B cell (primary cell): Measurements from ENCODE around the gene SKAP1. TPM values are rescaled to one million over a fixed set of nuclear protein-coding genes. Genes with fewer than 3 reads are reported as not detected.

ENCODE experiments used
- ATAC-seq: fragments of 200-7000 bp; cut with Tn5 transposase; one replicate; pipeline ENCODE4 v1.10.0; 2021; ENCODE audit warnings: low read depth, mild to moderate bottlenecking, moderate number of reproducible peaks, moderate library complexity
- CTCF ChIA-PET: fragments of 350-600 bp; sonication (Branson Sonifier 250); formaldehyde crosslinking; loops from one replicate; lab custom pipeline; 2021; ENCODE audit warnings: antibody characterized with exemption, inconsistent platforms; lab: Charles Lee
- POLR2A ChIA-PET: fragments of 350-600 bp; sonication (Branson Sonifier 250); formaldehyde crosslinking; loops from one replicate; lab custom pipeline; 2021; ENCODE audit warnings: antibody characterized with exemption; lab: Charles Lee
- DNase-seq: peaks from one replicate; pipeline ENCODE4 v3.0.0; 2013
- H2AFZ ChIP-seq: 2 replicates; pipeline ENCODE4 v1.6.1; 2012; ENCODE audit warnings: mild to moderate bottlenecking, low read depth, low read length; ENCODE audit not compliant: insufficient read depth, poor library complexity, severe bottlenecking
- H3K27ac ChIP-seq, 2 donors: 1 replicate in 1 of 2; 2 replicates in 1 of 2; pipeline ENCODE4 v1.5.1; 2012 to 2013; ENCODE audit warnings: low read length in 2 of 2, mild to moderate bottlenecking in 2 of 2, moderate library complexity in 1 of 2
- H3K27me3 ChIP-seq, 4 experiments: fragments of 200-600 bp in 1 of 4; sonication (generic) in 1 of 4; replicated peaks in 1 of 4; 1 replicate in 2 of 4; 2 replicates in 2 of 4; pipeline versions ENCODE4 v1.6.1 to v1.7.0; 2013 to 2016; ENCODE audit warnings: low read length in 3 of 4, mild to moderate bottlenecking in 2 of 4, mixed read lengths in 1 of 4, moderate library complexity in 1 of 4; ENCODE audit not compliant: insufficient read depth in 4 of 4, control insufficient read depth in 3 of 4; ENCODE audit errors: control extremely low read depth in 1 of 4
- H3K36me3 ChIP-seq, 2 experiments: replicated peaks in 1 of 2; 1 replicate in 1 of 2; 2 replicates in 1 of 2; pipeline versions ENCODE4 v1.6.1 to v1.7.1; 2013; ENCODE audit warnings: low read length in 1 of 2; ENCODE audit not compliant: insufficient read depth in 2 of 2, control insufficient read depth in 1 of 2; ENCODE audit errors: control extremely low read depth in 1 of 2, extremely low read depth in 1 of 2
- H3K4me1 ChIP-seq, 2 donors: fragments of 200-600 bp in 1 of 2; sonication (generic) in 1 of 2; 1 replicate in 1 of 2; 2 replicates in 1 of 2; pipeline versions ENCODE4 v1.5.1 to v1.6.1; 2013 to 2017; ENCODE audit warnings: low read length in 2 of 2; ENCODE audit not compliant: control insufficient read depth in 2 of 2, insufficient read depth in 2 of 2
- H3K4me2 ChIP-seq: replicated peaks from 2 replicates; pipeline ENCODE3; 2012; ENCODE audit warnings: mild to moderate bottlenecking, low read depth, low read length; ENCODE audit not compliant: poor library complexity, severe bottlenecking
- H3K4me3 ChIP-seq, 5 experiments: fragments of 200-600 bp in 1 of 5; sonication (generic) in 1 of 5; 1 replicate in 3 of 5; 2 replicates in 2 of 5; pipeline versions ENCODE4 v1.5.1 to v1.7.0; 2011 to 2016; ENCODE audit warnings: low read length in 4 of 5, mild to moderate bottlenecking in 4 of 5, low read depth in 2 of 5, control low read depth in 1 of 5, moderate library complexity in 1 of 5; ENCODE audit not compliant: insufficient read depth in 1 of 5; ENCODE audit errors: control extremely low read depth in 1 of 5, extremely low read depth in 1 of 5
- H3K79me2 ChIP-seq: fragments of 200-600 bp; sonication (generic); one replicate; pipeline ENCODE4 v1.6.0; 2016; ENCODE audit warnings: low read length; ENCODE audit not compliant: control insufficient read depth, insufficient read depth
- H3K9ac ChIP-seq: fragments of 200-600 bp; sonication (generic); 2 replicates; pipeline ENCODE4 v1.6.1; 2017; ENCODE audit warnings: mild to moderate bottlenecking, low read length, moderate library complexity
- H3K9me3 ChIP-seq, 3 donors: one replicate each; pipeline versions ENCODE4 v1.6.1 to v1.7.1; 2013; ENCODE audit warnings: low read length in 2 of 3; ENCODE audit not compliant: control insufficient read depth in 2 of 3, insufficient read depth in 1 of 3; ENCODE audit errors: control extremely low read depth in 1 of 3
- H4K20me1 ChIP-seq: 2 replicates; pipeline ENCODE4 v1.6.0; 2012; ENCODE audit warnings: mild to moderate bottlenecking, low read length; ENCODE audit not compliant: insufficient read depth, control insufficient read depth, poor library complexity, severe bottlenecking
- H3K27ac Mint-ChIP-seq: one replicate; pipeline ENCODE4 v1.8.0; 2021; ENCODE audit warnings: mixed read lengths
- H3K27me3 Mint-ChIP-seq: one replicate; pipeline ENCODE4 v1.8.0; 2021; ENCODE audit warnings: mixed read lengths
- H3K4me1 Mint-ChIP-seq: one replicate; pipeline ENCODE4 v1.8.0; 2021; ENCODE audit warnings: mixed read lengths
- H3K4me3 Mint-ChIP-seq: one replicate; pipeline ENCODE4 v1.8.0; 2021; ENCODE audit warnings: mixed read lengths
- H3K9me3 Mint-ChIP-seq: one replicate; pipeline ENCODE4 v1.8.0; 2022; ENCODE audit warnings: mixed read lengths; ENCODE audit not compliant: insufficient read depth
- EZH2 ChIP-seq: IDR thresholded peaks from 2 replicates; pipeline ENCODE4 v1.6.1; 2012; ENCODE audit warnings: borderline replicate concordance, low read depth, mild to moderate bottlenecking, moderate library complexity, low read length; ENCODE audit not compliant: insufficient read depth, poor library complexity, severe bottlenecking
- WGBS: methylation state at CpG from one replicate; pipeline ENCODE4 v1.1.5; 2013; ENCODE audit warnings: missing lambda C conversion rate; ENCODE audit not compliant: insufficient coverage; 5-methylcytosine and 5-hydroxymethylcytosine counted together
- intact Hi-C: fragments of 100-400 bp; cut with micrococcal nuclease; formaldehyde crosslinking; loops from one replicate; pipeline ENCODE4 v1.10.0; 2022
- polyA plus RNA-seq: library from polyadenylated mRNA; depleted of rRNA; stranded (reverse); fragments of >200 nt; gene quantifications from 2 replicates; pipeline ENCODE4 v1.2.3, GENCODE V29; 2012
- total RNA-seq, 2 donors: library from RNA; stranded (reverse); fragments of 120-200 nt in 1 of 2; gene quantifications; 1 replicate in 1 of 2; 2 replicates in 1 of 2; pipeline versions ENCODE4 v1.2.3 to v1.2.4, GENCODE V29; 2013 to 2022
- TF ChIP-seq, protein P1 (sequence below): fragments of 200-600 bp; IDR thresholded peaks from one replicate; pipeline ENCODE4 v1.8.0; 2022; ENCODE audit warnings: antibody characterized with exemption, mild to moderate bottlenecking

Gene SKAP1
- total and polyA plus RNA-seq, 2 donors (not counting 1 experiment from before 2014, with no cell fraction given) = 33.1 to 37.3 TPM

DNA sequence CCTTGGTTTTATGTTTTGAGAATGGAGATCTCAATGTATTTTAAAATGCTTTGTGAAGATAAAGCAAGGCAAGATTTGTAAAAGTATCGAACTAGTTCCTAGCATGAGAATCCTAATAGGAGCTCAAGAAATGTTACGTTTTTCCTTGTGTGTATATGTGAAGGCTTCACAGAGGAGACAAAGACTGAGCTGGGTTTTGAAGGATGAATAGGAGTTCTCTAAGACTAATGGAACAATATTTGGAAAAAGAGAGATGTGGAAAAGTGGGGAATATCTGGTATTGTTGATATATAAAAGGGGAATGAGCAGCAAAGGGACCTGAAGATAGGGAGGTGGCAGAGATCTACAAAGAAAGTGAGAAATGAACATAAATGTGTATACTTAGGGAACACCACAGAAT lies 195.1 kb downstream of the SKAP1 start:
- H3K9me3 Mint-ChIP-seq = no peaks in the 10 kb centered on the region
- WGBS = 100% methylated on average over 2 of the region's 2 CpGs
- CTCF ChIA-PET = no interaction called here
- H3K27me3 Mint-ChIP-seq = no peaks in the 10 kb centered on the region
- no peak overlapping the region for H3K4me3 ChIP-seq
- H3K36me3 ChIP-seq = peaks cover 0 to 2% of the 10 kb centered on the region in 2 experiments
- no peak overlapping the region for H3K4me3 Mint-ChIP-seq
- H3K4me2 ChIP-seq = no peak overlapping the region
- no peaks in the 10 kb centered on the region for H3K9me3 ChIP-seq
- no peaks in the 10 kb centered on the region for H3K4me1 ChIP-seq
- intact Hi-C loops = no loop called here
- no peak overlapping the region for H3K27ac Mint-ChIP-seq
- no peaks in the 10 kb centered on the region for H3K79me2 ChIP-seq
- no peaks in the 10 kb centered on the region for H4K20me1 ChIP-seq
- H2AFZ ChIP-seq = no peak overlapping the region
- ATAC-seq (no peak), DNase-seq (no peak)
- H3K9ac ChIP-seq = no peak overlapping the region
- no peaks in the 10 kb centered on the region for H3K4me1 Mint-ChIP-seq
- TF ChIP-seq EZH2 = no peak
- TF ChIP-seq, protein P1, sequence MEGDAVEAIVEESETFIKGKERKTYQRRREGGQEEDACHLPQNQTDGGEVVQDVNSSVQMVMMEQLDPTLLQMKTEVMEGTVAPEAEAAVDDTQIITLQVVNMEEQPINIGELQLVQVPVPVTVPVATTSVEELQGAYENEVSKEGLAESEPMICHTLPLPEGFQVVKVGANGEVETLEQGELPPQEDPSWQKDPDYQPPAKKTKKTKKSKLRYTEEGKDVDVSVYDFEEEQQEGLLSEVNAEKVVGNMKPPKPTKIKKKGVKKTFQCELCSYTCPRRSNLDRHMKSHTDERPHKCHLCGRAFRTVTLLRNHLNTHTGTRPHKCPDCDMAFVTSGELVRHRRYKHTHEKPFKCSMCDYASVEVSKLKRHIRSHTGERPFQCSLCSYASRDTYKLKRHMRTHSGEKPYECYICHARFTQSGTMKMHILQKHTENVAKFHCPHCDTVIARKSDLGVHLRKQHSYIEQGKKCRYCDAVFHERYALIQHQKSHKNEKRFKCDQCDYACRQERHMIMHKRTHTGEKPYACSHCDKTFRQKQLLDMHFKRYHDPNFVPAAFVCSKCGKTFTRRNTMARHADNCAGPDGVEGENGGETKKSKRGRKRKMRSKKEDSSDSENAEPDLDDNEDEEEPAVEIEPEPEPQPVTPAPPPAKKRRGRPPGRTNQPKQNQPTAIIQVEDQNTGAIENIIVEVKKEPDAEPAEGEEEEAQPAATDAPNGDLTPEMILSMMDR = no peak
- no peaks in the 10 kb centered on the region for H3K27me3 ChIP-seq
- POLR2A ChIA-PET = no interaction called here
- no peak overlapping the region for H3K27ac ChIP-seq

DNA sequence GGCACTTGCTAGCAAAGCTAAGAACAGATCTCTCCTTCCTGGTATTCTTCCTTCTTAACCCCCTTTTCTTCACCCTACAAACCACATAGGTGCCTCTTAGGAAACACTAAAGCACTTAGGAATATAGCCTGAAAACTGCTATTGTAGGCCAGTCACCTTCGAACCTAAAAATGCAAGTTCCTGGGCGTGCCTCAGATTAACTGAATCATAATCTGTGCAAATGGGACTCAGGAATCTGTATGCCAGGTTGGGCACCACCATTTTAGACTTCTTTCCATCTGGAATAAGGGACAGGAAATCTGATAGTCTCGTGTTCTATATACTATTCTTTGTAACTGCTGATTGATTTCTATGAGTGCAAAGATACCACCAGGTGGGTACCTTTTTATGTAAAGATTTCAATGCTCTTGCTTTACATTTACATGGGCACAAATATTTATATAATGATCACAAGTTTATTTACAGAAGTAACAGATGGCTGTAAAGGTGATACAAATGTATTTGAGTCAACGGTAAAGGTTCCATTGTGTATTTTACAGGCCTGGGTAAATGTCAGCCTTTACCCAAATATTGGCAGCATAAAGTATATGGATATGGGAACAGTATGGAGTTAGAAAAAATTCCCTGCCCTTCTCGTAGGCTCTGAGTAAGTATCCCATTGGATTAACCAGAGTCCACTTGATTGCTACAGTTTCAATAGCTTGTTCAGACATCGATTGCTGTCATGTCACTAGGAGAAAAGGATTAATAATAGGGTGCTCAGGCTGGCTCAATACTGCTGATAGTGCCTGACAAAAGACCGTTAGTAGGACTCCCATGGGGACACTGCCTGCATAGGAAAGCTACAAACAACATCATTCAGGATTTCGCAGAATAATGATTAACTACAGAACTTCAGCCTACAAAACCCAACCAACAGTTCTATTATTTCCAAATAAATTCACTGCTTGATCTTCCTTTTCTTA lies 197.7 kb downstream of the SKAP1 start:
- no peak overlapping the region for H3K27ac Mint-ChIP-seq
- WGBS = 97% methylated on average over 6 of the region's 8 CpGs
- Histone ChIP-seq H2AFZ (no peak overlapping the region), H3K4me1 (no peaks in the 10 kb centered on the region), H3K27me3 (no peaks in the 10 kb centered on the region), H3K79me2 (no peaks in the 10 kb centered on the region), H3K4me2 (no peak overlapping the region), H3K4me3 (no peak overlapping the region), H3K9ac (no peak overlapping the region), H4K20me1 (peaks cover 4% of the 10 kb centered on the region), H3K36me3 (peaks cover 0 to 2% of the 10 kb centered on the region in 2 experiments), H3K27ac (no peak overlapping the region), H3K9me3 (no peaks in the 10 kb centered on the region)
- no peaks in the 10 kb centered on the region for H3K4me1 Mint-ChIP-seq
- no peak for TF ChIP-seq EZH2
- TF ChIP-seq, protein P1 = no peak
- no peak overlapping the region for H3K4me3 Mint-ChIP-seq
- ChIA-PET CTCF (no interaction called here), POLR2A (no interaction called here)
- H3K27me3 Mint-ChIP-seq = no peaks in the 10 kb centered on the region
- DNase-seq = no peak
- no peaks in the 10 kb centered on the region for H3K9me3 Mint-ChIP-seq
- ATAC-seq = no peak
- intact Hi-C loops = no loop called here
